Fibroblast of lung (primary cell): ENCODE measurements around the gene SUMF1. TPM values are rescaled to one million over a fixed set of nuclear protein-coding genes. Genes with fewer than 3 reads are reported as not detected.

Source experiments
- DNase-seq, 2 donors: peaks; one replicate each; pipeline versions ENCODE4 v3.0.0 to v3.0.0-alpha.2; 2010; ENCODE audit warnings: low read depth in 2 of 2
- H2AFZ ChIP-seq: 2 replicates; pipeline ENCODE4 v1.5.1; 2012; ENCODE audit warnings: low read length, control low read depth, inconsistent platforms
- H3K27ac ChIP-seq: 2 replicates; pipeline ENCODE4 v1.5.1; 2011; ENCODE audit warnings: low read length, control low read depth; ENCODE audit not compliant: insufficient read depth
- H3K27me3 ChIP-seq: 2 replicates; pipeline ENCODE4 v1.5.1; 2011; ENCODE audit warnings: mild to moderate bottlenecking, low read length; ENCODE audit not compliant: control insufficient read depth, insufficient read depth
- H3K36me3 ChIP-seq: 2 replicates; pipeline ENCODE4 v1.5.1; 2011; ENCODE audit warnings: low read length; ENCODE audit not compliant: control insufficient read depth, insufficient read depth
- H3K4me1 ChIP-seq: 2 replicates; pipeline ENCODE4 v1.5.1; 2011; ENCODE audit warnings: low read length; ENCODE audit not compliant: control insufficient read depth, insufficient read depth; ENCODE audit errors: extremely low read depth
- H3K4me2 ChIP-seq: 2 replicates; pipeline ENCODE4 v1.5.1; 2011; ENCODE audit warnings: low read length, control low read depth; ENCODE audit not compliant: insufficient read depth; ENCODE audit errors: extremely low read depth
- H3K4me3 ChIP-seq, 4 experiments: fragments of 200-600 bp in 1 of 4; sonication (generic) in 1 of 4; replicated peaks in 1 of 4; 2 replicates each; pipeline ENCODE4 v1.5.1; 2011 to 2016; ENCODE audit warnings: low read length in 4 of 4, low read depth in 3 of 4, mild to moderate bottlenecking in 3 of 4, control low read depth in 2 of 4, inconsistent platforms in 1 of 4, mixed read lengths in 1 of 4; ENCODE audit not compliant: insufficient read depth in 1 of 4; ENCODE audit errors: control extremely low read depth in 1 of 4
- H3K79me2 ChIP-seq: 2 replicates; pipeline ENCODE4 v1.5.1; 2012; ENCODE audit warnings: mild to moderate bottlenecking, low read length, inconsistent platforms; ENCODE audit not compliant: control insufficient read depth, insufficient read depth
- H3K9ac ChIP-seq: 2 replicates; pipeline ENCODE4 v1.5.1; 2011; ENCODE audit warnings: mild to moderate bottlenecking, low read length, control low read depth; ENCODE audit not compliant: insufficient read depth
- H3K9me3 ChIP-seq: 2 replicates; pipeline ENCODE4 v1.5.1; 2012; ENCODE audit warnings: low read depth, low read length; ENCODE audit not compliant: control insufficient read depth, insufficient read depth
- H4K20me1 ChIP-seq: 2 replicates; pipeline ENCODE4 v1.5.1; 2011; ENCODE audit warnings: low read length; ENCODE audit not compliant: control insufficient read depth, insufficient read depth; ENCODE audit errors: extremely low read depth
- CTCF ChIP-seq, 2 donors: IDR thresholded peaks in 1 of 2; conservative IDR thresholded peaks in 1 of 2; 1 replicate in 1 of 2; 2 replicates in 1 of 2; pipeline ENCODE4 v1.5.1; 2011 to 2012; ENCODE audit warnings: low read length in 2 of 2, control low read depth in 1 of 2, inconsistent platforms in 1 of 2, low read depth in 1 of 2, mild to moderate bottlenecking in 1 of 2
- EZH2 ChIP-seq: IDR thresholded peaks from 2 replicates; pipeline ENCODE4 v1.5.1; 2012; ENCODE audit warnings: low read length, control low read depth, mild to moderate bottlenecking; ENCODE audit errors: missing control alignments
- polyA plus RNA-seq, 2 donors: library from polyadenylated mRNA; depleted of rRNA in 1 of 2; stranded (reverse) in 1 of 2; unstranded in 1 of 2; fragments of >200 nt; gene quantifications; 2 replicates each; pipeline ENCODE4 v1.2.1, GENCODE V29; 2011 to 2012; ENCODE audit warnings: missing spikeins in 1 of 2
- total RNA-seq: library from RNA; depleted of rRNA; stranded (reverse); fragments of >200 nt; gene quantifications from 2 replicates; pipeline ENCODE4 v1.2.1, GENCODE V29; 2014

The SUMF1 gene
- total and polyA plus RNA-seq, 2 donors (not counting 1 experiment from before 2014, with no cell fraction given), result 50.0 to 64.6 TPM

DNA sequence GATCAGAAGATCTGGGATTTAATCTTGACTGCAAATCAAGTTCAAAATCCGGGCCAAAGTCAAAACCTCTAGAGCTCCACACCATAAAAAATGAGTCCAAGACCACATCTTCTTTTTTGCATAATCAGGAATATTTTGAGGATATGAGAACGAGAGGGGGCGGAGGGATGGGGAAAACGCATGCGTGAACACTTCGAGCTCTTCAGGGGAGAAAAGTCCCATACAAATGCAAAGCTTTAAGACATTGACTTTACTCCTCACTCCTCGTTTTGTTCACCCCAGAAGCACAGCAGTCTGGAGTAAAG, 68.2 kb downstream of the SUMF1 start:
- Histone ChIP-seq H3K4me3 (no peak overlapping the region), H3K9me3 (no peaks in the 10 kb centered on the region), H3K4me1 (no peaks in the 10 kb centered on the region), H4K20me1 (no peaks in the 10 kb centered on the region), H3K27me3 (no peaks in the 10 kb centered on the region), H3K4me2 (no peak overlapping the region), H3K36me3 (no peaks in the 10 kb centered on the region), H2AFZ (no peak overlapping the region), H3K9ac (no peak overlapping the region), H3K27ac (no peak overlapping the region), H3K79me2 (no peaks in the 10 kb centered on the region)
- DNase-seq, result peak in 1 of 2 donors; percentile 17
- TF ChIP-seq EZH2 (no peak), CTCF (conservative IDR thresholded peaks at IDR 0.05 in 1 of 2, IDR thresholded peaks at IDR 0.05 in 1 of 2; ENCODE audit: low read depth in 1 of 2, low read length in 2 of 2) (no peak)

GRCh38 chr3:4398120-4398940, 68.7 kb downstream of the SUMF1 start:
- Histone ChIP-seq H3K4me2 (no peak overlapping the region), H3K27me3 (no peaks in the 10 kb centered on the region), H3K27ac (no peak overlapping the region), H3K79me2 (no peaks in the 10 kb centered on the region), H3K9me3 (no peaks in the 10 kb centered on the region), H3K4me3 (no peak overlapping the region), H3K36me3 (no peaks in the 10 kb centered on the region), H2AFZ (no peak overlapping the region), H4K20me1 (no peaks in the 10 kb centered on the region), H3K9ac (no peak overlapping the region), H3K4me1 (no peaks in the 10 kb centered on the region)
- TF ChIP-seq CTCF (conservative IDR thresholded peaks at IDR 0.05 in 1 of 2, IDR thresholded peaks at IDR 0.05 in 1 of 2; ENCODE audit: low read depth in 1 of 2, low read length in 2 of 2) (no peak), EZH2 (no peak)
- peak in 1 of 2 donors; percentile 45 for DNase-seq

DNA sequence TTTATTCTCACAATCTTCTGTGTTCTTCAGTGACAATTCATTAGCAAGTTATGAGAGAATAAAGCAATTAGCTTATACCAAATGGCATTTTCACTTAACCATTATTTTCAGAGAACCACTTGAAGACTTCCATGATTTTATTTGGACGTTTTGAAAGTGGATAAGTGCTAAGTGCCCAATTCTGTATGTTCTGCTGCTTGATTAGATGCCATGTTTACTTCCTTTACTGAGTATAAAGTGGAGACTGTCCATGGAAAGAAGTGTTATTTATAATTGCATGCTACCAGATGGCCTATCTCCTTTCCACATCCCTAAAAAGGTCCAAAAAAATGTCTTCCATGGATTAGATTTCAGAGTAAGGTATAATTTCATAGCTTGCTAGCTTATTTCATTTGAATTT, 69.6 kb downstream of the SUMF1 start:
- no peaks in the 10 kb centered on the region for H3K79me2 ChIP-seq
- H3K4me2 ChIP-seq, result no peak overlapping the region
- no peaks in the 10 kb centered on the region for H3K4me1 ChIP-seq
- no peak for DNase-seq
- H3K4me3 ChIP-seq, result no peak overlapping the region
- no peak overlapping the region for H2AFZ ChIP-seq
- TF ChIP-seq CTCF (conservative IDR thresholded peaks at IDR 0.05 in 1 of 2, IDR thresholded peaks at IDR 0.05 in 1 of 2; ENCODE audit: low read depth in 1 of 2, low read length in 2 of 2), result no peak
- TF ChIP-seq EZH2, result no peak
- H3K9ac ChIP-seq, result no peak overlapping the region
- no peaks in the 10 kb centered on the region for H4K20me1 ChIP-seq
- H3K9me3 ChIP-seq, result no peaks in the 10 kb centered on the region
- no peaks in the 10 kb centered on the region for H3K27me3 ChIP-seq
- H3K36me3 ChIP-seq, result no peaks in the 10 kb centered on the region
- H3K27ac ChIP-seq, result no peak overlapping the region
